Non-pigmented ciliary epithelial cell (primary cell): ENCODE data around the gene OCIAD2.
"Not testable (repeated sequence)": the region's sequence is repeated elsewhere in the genome, so short reads cannot be mapped to it uniquely, and the experiment has no call there.

ENCODE experiments used
- DNase-seq: peaks from one replicate; pipeline ENCODE4 v3.0.0-alpha.2; 2010; ENCODE audit warnings: low read depth

OCIAD2 gene

DNA sequence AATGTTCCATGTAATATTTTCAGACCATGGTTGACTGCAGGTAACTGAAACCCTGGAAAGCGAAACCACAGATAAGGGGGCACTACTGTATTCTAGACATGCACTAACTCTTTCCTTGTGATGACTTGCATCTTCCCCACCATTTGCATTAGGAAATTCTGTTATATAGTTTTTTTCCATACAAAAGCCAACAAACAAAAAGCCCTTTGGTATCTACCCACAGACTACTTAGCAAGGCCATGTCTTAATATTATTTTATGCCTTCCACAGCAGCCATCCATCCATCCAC, 52.2 kb downstream of the OCIAD2 start:
- DNase-seq, result no peak

- DNase-seq, result no peak
Measured at GRCh38 chr4:48853604-48854394, 52.8 kb downstream of the OCIAD2 start.

DNA sequence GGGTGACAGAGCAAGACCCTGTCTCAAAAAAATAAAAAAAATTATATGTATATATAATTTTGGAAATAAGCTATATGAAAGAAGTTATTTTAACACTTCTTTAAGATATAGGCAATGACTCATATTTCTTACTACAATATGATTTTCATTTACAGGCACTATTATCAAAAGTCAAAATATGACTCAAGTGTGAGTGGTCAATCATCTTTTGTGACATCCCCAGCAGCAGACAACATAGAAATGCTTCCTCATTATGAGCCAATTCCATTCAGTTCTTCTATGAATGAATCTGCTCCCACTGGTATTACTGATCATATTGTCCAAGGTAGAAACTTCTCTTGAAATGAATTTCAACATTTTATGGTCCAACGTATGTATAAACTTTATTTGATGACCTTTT, 54.9 kb downstream of the OCIAD2 start:
- DNase-seq, result no peak

DNA sequence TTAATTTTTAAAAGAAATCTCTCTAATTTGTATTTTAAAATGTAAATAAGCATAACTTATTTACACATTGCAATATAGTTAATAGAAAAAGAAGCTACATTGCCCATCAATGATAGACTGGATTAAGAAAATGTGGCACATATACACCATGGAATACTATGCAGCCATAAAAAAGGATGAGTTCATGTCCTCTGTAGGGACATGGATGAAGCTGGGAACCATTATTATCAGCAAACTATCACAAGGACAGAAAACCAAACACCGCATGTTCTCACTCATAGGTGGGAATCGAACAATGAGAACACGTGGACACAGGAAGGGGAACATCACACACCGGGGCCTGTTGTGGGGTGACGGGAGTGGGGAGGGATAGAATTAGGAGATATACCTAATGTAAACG, 57.8 kb downstream of the OCIAD2 start:
- not testable (repeated sequence) for DNase-seq

DNA sequence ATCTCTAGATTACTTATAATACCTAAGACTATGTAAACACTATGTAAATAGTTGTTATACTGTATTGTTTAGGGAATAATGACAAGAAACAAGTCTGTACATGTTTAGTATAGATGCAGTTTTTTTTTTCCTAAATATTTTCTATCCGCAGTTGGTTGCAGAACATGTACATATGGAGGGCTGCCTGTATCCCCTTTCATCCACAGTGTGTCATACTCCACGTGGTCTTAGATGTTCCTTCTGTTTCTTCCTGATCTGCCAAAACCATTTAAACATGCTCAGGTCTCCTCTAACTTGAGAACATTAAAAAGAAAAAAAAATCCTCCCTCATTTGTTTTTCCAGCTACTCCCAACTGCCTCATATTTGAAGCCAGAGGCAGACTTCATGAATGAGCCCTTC, 61.7 kb downstream of the OCIAD2 start:
- no peak for DNase-seq

- no peak for DNase-seq
Measured at GRCh38 chr4:48841045-48841827, 65.3 kb downstream of the OCIAD2 start.

GRCh38 chr4:48836658-48837057, 69.9 kb downstream of the OCIAD2 start:
- no peak for DNase-seq
